GM21423 (cell line): Measurements from ENCODE around the gene MRC1.
A peak's percentile ranks its signal among the peaks of the same experiment; 100 is the strongest.

ENCODE experiments used
- ATAC-seq: cut with Tn5 transposase; IDR thresholded peaks from one replicate; pipeline ENCODE4 v1.9.1; 2021; ENCODE audit warnings: mild to moderate bottlenecking, moderate library complexity; ENCODE audit not compliant: unreplicated experiment

The MRC1 gene

DNA sequence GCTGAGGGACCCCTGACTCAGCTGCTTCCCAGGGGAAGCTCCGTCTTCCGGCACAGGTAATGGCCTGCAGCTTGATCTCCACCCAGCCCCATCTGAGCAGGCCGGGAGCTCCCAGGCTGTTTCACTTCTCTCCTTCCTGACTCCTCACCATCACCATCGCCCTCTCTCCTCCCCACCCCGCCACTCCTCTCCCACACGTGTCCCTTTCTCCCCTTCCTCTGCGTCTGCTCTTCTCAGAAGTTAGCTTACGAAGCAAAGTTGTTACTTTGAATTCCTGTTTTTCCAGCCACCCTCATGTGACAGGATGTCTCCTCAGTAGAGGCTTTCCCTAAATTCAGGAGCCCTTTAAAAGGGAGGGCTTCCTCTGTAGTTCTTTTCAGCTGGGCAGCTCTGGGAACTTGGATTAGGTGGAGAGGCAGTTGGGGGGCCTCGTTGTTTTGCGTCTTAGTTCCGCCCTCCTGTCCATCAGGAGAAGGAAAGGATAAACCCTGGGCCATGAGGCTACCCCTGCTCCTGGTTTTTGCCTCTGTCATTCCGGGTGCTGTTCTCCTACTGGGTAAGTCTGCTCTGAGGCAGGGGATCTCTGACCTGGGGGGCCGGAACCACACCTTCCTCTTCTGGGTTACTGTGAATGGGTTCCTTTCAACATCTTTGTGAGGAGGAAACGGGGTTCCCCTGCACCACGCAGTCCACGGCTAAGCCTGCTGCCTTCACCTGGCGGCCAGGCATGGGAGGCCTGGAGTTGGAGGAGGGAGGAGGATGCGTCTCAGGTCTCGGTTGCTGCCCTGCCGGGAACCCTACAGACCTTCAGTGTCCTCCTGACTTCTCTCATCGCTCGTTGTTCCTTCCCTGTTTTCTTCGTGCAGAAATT is at the start of gene MRC1:
TSS of gene MRC1 (plus strand) at position 378 of the 871 bp plus-strand sequence. CDS start at position 496, 118 bp downstream.
- no peak for ATAC-seq

DNA sequence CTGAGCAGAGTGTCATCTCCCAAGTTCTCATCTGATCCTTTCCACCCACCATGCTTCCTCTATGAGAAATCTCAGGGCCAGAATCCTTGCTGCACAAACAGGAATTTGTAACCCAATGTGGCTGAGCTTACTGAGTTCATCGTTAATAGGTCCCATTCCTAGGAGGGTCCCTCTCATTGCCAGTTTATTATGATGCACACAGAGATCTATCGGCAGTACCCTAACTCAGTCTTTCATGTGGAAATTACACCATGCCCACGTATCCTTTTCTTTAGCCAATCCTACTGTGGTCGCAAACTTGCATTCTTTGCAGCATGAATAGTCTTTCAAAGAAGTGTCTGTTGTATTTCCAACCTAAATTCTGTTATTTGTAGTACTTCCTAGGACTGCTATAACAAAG is 45.0 kb upstream of the MRC1 start:
- ATAC-seq = no peak

DNA sequence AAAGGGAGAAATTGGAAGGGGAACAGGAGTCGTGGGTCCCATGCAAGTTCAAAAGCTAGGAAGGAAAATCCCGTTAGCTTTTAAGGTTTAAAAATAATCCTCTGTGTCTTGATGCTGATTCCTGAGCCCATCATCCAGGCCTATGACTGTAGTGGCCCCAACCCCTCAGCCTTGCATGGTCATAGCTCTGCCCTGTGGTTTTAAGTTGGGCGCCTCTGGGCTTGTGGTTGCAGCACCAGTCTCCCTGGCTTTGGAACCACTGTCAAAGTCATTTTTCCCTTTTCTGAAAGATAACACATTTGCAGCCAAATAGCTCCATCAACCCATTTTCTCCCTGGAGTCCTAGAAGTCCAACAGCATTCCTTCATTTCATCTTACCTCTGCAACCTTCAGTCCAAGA is 43.5 kb upstream of the MRC1 start:
- ATAC-seq = no peak

DNA sequence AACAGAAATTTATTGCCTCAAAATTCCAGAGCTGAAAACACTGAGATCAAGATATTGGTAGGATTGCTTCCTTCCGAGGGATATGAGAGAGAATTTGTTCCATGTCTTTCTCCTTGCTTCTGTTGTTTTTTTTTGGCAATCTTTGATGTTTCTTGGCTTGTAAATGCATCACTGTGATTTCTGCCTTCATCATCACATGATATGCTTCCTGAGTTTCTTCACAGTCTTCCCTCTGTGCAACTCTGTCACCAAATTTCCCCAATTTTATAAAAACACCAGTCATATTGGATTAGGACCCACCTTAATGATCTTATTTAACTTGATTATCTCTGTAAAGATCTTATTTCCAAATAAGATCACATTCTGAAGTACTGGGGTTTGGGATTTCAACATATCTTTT is 42.4 kb upstream of the MRC1 start:
- ATAC-seq = no peak

DNA sequence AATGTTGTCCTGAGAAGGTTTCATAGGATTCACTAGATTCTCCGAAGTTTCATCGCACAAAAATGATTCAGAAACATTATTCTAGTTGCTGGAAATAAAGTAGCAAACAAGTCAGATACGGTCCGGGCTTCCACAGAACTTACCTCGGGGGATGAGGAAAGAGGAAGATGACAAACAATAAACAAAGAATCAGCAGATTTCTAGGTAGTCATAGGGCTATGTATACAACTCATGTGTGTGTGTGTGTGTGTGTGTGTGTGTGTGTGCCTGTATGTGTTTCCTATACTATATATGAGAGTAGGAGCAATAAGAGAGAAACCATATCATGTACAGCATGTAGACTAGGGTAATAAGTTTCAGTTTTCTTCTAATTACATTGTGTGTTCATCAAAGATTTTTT is 40.7 kb upstream of the MRC1 start:
- ATAC-seq = no peak

DNA sequence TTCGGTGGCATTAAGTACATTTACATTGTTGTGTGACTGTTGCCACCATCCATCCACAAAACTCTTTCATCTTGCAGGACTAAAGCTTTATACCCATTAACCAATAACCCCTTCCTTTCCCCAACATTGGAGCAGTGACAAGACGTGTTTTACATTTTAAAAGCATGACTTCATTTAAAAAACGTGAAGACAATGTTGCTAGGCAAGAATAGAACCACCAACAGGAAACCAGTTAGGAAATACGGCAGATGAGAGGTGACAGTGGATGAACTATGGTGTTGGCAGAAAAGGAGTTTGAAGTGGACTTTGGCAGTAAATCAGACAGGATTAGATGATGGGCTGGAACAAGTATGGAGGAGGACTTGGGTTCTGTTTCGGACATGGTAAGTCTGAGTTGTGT is 40.2 kb upstream of the MRC1 start:
- no peak for ATAC-seq

DNA sequence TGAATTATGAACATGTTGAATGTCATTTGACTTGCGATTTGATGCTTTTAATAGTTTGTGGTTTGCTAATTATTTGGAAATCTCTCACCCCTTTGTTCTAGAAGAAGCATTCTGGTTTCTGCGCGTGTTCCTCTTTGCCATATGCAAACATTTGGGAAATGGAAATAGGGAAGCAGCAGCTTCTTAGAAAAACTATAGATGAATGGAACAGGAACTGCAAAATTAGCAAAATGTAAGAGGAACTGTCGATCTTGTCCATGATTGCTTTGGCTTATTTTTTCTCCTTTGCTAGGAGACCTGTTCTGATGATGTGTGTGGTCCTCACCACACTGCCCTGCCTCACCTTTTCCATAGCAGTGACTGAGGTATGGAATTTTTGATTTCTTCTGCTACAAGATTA is 38.1 kb upstream of the MRC1 start:
- ATAC-seq = no peak

DNA sequence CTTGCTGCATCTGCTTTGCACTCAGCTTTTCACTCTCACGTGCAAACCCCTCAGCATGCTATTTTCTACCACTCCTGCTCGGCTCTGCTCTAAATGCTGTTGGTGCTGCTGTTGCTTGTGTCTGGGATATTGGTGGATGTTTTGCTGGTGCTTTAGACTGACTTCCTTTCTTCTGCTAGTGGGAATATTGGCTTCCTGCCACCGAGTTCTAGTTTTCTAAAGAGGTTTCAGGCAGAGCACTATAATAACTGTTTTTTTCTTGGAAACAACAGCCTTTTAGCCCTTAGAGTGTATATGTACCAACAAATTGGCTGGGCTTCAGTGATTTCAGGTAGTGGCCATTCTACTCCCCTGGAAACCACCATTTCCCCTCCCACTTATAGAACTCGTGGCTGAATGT is 29.4 kb upstream of the MRC1 start:
- ATAC-seq = no peak

DNA sequence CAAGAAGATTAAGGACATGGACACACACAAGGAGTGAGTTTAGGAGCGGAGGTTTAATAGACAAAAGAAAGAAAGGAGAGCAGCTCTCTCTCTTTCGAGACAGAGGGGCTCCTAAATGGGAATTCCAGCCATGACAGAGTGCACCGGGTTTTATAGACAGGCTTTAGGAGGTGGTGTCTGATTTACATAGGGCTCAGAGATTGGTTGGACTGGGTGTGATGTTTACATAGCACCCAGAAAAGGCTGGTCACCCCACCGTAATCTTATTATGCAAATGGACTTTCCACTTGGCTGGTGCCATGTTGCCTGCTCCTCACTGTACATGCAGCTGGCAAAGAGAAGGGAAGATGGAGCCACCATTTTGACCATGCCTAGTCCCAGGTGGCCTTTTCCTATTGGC is 28.4 kb upstream of the MRC1 start:
- ATAC-seq = no peak

DNA sequence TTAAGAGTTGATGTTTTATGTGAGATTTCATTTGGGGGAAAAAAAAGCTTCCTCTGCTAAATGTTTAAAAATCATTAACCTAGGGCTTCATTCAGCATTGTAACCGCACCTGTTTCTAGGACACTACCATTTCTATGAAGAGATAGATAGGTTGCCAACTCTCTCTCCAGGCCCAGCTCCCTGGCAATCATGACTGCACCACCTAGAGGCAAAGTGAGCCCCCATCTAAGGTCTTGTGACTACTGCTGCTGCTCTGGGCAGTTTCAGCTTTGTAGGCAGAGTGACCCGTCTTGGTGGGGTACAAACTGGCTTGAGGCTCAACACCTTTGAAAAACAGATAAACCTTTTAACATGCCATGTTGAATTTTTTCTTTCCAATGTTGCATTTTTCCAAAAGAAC is 27.3 kb upstream of the MRC1 start:
- no peak for ATAC-seq

DNA sequence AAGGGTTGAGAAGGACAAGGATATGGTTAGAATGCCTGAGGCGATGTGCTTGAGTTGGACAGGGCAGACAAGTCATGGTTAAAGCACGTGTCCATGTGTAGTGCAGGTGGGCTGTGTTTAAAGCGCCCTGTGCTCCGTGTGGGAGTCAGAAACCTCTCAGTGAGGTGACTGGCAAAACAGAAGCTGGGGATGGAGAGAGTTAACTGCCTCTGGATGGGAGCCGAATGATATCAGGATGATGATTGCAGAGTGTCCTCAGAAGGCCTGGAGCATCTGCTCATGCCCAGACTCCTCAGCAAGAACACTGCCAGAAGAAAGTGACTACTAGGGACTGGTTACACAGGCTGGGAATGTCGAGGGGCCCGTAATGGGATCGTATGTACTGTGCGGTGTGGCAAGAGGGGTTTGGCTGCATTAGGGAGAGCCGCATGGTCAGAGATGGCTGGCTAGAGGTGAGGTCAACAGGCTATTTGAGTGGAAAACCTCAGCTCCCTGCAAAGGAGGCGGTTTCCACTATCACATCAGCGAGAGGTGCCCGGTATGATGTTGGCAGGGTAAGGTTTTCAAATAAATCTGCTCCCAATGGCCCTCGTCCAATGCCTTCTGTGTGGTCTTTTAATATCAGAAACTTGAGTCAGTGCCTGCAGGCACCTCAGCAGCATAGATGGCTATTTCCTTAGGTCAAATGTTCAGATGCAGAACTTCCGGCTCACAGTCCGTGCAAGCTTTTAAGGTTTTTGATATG is 26.1 kb upstream of the MRC1 start:
- ATAC-seq = no peak

DNA sequence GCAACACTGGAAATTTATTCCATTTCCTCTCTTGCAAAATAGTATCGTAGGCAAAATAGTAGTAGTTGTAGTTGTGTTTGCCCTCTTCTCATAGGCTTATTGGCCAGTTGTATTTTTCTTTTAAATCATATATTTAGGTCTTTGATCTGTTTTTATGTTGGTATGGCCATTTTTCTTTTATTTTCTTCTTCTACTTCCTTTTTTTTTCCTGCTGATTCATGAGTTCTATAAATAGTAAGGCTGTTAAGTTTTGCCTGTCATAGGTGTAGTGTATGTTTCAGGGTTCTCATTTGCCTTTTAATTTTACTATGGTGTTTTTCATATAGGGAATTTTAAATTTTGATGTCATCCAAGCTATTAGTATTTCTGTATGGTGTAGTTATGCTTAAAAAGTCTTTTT is 25.4 kb upstream of the MRC1 start:
- no peak for ATAC-seq

DNA sequence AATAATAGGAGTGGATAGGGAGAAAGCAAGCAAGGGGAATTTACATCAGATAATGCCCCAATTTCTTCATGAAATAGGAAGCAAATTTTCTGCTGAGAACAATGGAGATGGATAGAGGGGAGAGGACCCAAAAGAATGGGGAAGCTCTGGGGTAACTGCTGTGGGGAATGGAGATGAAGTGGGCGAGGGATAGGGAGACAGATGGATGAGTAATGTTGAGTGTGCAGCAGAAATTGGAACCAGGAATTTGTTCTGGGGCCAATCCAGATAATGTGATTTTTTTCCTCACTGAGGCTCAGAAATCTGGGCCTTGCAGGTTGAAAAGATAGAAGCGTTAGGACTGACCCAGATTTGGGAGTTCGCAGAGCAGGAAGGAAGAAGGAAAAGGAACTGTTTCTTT is 24.5 kb upstream of the MRC1 start:
- no peak for ATAC-seq

DNA sequence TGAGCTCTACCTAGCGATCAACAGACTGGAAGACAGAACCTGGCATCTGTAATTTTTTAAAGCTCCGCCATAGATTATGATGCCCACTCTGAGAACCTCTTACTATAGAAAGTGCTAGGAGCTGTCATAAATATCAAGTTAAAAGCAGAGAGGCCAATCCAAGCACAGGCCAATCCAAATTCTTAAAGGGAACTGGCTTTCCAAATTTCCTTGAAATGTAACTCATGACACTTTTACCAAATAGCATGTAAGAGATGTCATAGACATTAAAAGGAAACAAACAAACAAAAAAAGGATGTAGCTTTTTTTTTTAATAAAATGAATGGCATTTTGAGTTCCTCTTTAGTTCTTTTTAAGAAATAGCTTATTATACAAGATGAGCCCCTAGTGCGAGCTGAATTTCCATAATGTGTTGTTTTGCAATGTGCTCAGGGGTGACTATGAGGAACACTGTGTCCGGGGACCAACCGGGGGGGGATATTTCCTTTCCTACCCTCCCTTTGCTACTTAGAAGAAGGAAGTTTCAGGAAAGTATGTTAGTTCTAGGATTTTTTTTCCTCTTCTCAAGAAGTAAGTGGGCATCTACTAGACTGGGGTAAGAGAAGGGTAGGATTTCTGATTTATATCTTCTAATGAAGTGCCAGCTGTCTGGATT is 23.7 kb upstream of the MRC1 start:
- no peak for ATAC-seq

DNA sequence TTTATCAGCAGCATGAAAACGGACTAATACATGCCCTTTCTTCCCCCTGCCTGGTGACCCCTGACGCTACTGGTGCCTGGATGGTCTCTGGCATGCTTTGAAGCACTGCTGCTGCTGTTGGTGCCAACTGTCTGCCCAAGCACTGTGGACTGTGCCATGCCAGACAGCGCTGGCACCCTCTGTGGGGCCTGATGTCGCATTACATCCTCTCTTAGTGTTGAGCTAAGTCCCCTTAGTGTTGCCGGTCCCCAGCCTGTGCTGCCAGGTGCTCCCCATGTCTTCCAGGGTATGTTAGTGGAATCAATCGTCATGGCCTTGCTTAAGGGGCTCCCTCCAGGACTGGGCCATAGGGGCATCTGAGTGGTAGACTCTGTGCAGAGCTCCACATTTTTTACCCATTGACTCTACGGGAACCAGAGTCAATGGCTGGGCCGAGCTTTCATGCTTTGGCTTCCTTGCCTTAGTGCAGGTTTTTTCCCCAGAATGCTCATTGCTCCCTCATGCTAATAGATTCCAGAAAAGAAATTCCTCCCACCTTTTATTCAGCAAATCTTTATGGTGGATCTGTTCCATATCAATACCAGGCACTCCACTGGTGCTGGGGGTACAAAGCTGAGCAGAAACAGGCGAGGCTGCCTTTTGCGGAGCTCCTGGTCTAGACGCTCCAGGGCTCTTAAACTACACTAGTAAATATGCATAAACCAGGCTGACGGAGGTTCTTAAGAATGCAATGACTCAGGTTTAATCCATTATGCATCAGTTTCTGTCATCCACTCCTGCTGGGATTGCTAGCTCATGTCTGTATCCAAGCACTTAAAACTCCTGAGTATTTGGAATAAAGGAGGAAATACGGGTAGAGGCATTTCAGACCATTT is 21.8 kb upstream of the MRC1 start:
- ATAC-seq = no peak

DNA sequence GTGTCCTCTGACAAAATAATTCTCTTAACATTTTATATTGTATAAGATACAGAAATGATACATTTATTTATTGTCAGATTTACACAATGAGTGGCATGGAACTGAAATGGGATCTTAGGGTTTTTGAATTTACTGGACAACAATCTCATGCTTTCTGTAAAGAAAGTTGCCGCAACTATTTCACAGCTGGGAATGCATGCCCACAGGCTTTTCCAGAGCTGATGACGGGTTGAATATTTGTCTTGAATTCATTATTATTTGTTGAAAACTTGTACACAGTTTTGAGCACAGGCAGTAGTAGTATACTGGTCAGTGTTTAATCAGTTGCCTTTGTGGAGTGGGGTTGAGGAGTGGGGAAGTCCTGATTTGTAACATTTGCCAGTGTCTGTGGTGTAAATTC is 20.5 kb upstream of the MRC1 start:
- no peak for ATAC-seq

DNA sequence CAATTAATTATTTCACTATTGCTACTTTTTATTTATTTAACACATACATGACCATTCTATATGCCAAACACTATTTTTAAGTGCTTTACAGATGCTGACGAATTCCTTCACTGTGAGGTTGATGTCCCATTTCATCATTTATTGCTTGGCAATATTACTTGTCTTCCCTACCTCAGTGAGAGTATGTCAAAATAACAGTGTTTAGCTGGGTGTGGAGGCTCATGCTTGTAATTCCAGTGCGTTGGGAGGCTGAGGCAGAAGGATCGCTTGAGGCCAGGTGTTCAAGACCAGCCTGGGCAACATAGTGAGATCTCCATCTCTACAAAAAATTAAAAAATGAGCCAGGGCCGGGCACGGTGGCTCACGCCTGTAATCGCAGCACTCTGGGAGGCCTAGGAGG is 19.8 kb upstream of the MRC1 start:
- ATAC-seq = no peak

DNA sequence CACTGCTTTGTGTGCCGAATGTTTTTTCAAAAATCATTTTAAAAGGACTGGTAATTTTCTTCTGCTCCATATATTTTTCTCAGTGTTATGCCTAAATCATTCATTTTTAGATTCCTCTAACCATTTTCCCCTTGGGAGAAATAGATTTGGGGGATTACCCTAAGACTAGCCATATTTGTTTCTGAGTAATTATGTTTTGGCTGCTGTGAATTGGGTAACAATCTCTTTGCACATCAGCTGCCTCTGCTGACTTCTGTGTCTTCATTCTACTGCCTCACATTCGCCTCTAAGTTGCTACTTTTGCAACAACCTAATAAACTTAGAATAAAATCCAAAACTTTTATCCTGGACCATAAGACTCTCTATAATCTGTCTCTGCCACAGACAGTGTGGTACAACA is 18.5 kb upstream of the MRC1 start:
- ATAC-seq = no peak

DNA sequence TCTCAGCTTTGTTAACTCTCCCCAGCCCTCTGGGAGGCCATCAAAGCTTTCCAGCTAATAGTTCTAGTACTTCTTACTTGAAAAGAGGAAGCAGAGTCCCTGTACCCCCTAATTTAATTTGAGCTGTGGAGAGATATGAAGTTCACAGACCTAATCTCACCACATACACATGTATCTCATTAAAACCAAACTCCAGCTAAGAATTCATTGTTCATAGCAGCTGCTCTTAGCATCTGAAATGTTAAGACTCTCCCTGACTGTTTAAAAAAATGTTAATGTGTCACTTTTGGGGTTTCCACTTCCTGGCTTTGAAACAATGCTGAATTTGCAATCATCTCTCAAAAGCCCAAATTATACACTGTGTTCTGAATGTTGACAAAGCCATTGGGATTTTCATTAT is 16.2 kb upstream of the MRC1 start:
- peak; percentile 54 for ATAC-seq

DNA sequence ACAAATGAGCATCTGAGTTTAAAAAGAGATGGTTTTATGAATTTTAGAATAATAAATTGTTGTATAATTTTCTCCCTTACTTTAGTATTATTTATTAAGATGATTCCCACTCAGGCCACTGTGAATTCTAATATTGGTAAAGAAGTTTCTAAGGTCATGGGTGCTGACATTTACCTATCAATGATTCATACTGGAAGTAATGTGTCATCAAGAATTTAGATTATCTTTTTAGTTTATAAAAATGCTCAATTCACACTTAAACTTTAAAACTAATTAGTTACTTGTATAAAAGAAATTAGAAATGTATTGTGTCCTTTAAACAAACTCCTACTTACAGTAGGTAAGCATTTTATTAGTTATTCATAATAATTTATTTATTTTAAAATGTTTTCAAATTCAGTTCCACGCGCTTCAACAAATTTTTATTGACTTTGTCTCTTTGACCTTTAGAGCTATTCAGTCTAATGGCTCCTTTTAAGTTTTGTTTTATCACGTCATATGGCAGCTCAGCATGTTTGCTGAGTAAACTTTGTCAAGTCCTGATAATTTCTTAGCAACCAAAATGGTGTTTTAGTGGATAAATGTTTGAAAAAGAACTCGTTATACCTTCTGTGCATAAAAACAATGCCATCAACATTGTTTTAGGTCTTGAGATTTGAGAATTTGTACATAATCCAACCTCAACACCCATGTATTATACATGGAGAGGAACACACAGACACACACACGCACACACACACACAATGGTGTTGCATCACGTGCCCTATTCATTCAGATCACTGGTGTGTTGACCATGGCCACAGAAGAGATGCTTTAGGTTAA is 15.1 kb upstream of the MRC1 start:
- ATAC-seq = no peak
